ENCODE results near the gene BRPF1. TPM values are rescaled to one million over a fixed set of nuclear protein-coding genes. Genes with fewer than 3 reads are reported as not detected.
A peak's percentile ranks its signal among the peaks of the same experiment; 100 is the strongest.

The BRPF1 gene
- polyA plus RNA-seq, 1 donor = 17.6 TPM

DNA sequence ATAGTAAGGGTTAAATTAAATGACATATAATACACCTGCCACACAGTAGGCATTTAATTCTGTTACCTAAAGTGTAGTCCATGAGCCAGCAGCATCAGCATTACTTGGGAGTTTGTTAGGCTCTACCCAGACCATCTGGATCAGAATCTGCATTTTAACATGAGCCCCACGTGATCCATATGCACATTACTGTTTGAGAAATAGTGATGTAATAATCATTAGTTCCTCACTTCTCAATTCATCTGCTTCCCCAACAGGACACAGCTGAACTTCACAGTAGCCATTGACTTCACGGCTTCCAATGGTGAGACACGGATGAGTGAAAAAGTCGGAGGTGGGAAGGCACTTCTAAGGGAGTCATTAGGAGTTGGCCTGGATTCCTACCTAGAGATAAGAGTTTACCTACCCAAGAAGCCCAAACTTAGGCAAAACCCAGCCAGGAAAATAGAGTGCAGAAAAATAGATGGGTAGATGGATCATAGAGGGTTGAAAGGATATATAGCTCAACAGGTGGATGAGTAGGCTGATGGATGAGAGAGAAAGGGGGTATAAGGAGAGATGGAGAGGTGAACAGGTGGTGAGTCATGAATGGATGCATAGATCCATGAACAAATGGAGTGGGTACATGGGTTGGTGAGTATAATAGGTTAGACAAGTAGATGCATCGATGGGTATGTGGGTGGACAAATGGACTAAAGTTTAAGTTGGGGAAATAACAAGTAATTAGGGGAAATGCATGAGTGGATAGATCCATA is 14.6 kb upstream of the BRPF1 start:
- no peaks in the 10 kb centered on the region for H3K9me3 ChIP-seq (ENCODE audit: control insufficient read depth, low read depth, low read length)
- WGBS (ENCODE audit: insufficient coverage, low lambda C conversion rate) = 93% methylated on average over 2 of the region's 5 CpGs
- H3K36me3 ChIP-seq (ENCODE audit: control insufficient read depth, insufficient read depth, low read length) = no peaks in the 10 kb centered on the region
- H3K27ac ChIP-seq (ENCODE audit: low read length) = no peak overlapping the region
- H3K4me3 ChIP-seq (ENCODE audit: low read length) = no peak overlapping the region
- H3K4me1 ChIP-seq (ENCODE audit: control insufficient read depth, insufficient read depth, low read length) = peaks cover 9% of the 10 kb centered on the region
- no peak for DNase-seq
- peaks cover 2% of the 10 kb centered on the region for H3K27me3 ChIP-seq (ENCODE audit: control insufficient read depth, insufficient read depth, low read length)

DNA sequence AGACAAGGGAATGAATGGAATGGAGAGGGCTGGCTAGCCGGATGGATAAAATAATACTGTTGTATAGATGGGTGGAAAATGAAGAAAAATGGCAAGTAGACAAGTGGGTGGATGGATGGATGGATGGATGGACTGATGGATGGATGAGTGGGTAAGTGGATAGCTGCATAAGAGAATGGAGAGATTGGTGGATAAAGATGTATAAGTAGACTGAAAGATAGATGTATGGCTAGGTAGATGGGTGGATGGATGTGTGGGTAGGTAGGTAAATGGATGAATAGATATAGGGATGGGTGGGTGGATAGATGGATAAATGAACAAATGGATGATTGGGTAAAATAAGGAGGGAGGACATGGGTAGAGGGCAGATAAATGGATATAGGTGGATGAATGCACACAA is 14.0 kb upstream of the BRPF1 start:
- DNase-seq = no peak
- Histone ChIP-seq H3K9me3 (ENCODE audit: control insufficient read depth, low read depth, low read length) (no peaks in the 10 kb centered on the region), H3K4me1 (ENCODE audit: control insufficient read depth, insufficient read depth, low read length) (peaks cover 9% of the 10 kb centered on the region), H3K36me3 (ENCODE audit: control insufficient read depth, insufficient read depth, low read length) (no peaks in the 10 kb centered on the region), H3K4me3 (ENCODE audit: low read length) (no peak overlapping the region), H3K27me3 (ENCODE audit: control insufficient read depth, insufficient read depth, low read length) (peaks cover 1% of the 10 kb centered on the region), H3K27ac (ENCODE audit: low read length) (no peak overlapping the region)
- WGBS (ENCODE audit: insufficient coverage, low lambda C conversion rate) = 92% methylated on average over 1 of the region's 1 CpG

DNA sequence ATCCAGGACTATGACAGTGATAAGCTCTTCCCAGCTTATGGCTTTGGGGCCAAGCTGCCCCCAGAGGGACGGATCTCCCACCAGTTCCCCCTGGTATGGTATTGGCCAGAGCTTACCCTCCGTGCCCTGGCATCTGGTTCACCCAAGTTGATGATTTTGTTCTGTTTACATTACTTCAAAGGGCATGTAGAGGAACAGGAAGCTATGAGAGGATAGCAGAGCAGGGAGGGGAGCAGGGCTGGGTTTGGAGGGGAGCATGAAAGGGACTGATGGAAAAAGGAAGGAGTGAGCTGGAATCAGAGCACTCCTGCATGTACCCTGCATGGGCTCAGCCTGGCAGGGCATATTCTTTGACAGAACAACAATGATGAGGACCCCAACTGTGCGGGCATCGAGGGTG is 13.4 kb upstream of the BRPF1 start:
- no peak overlapping the region for H3K4me3 ChIP-seq (ENCODE audit: low read length)
- peaks cover 9% of the 10 kb centered on the region for H3K4me1 ChIP-seq (ENCODE audit: control insufficient read depth, insufficient read depth, low read length)
- no peaks in the 10 kb centered on the region for H3K9me3 ChIP-seq (ENCODE audit: control insufficient read depth, low read depth, low read length)
- no CpG with 5 or more reads among the region's 4 CpGs for WGBS (ENCODE audit: insufficient coverage, low lambda C conversion rate)
- H3K27me3 ChIP-seq (ENCODE audit: control insufficient read depth, insufficient read depth, low read length) = no peaks in the 10 kb centered on the region
- no peak overlapping the region for H3K27ac ChIP-seq (ENCODE audit: low read length)
- H3K36me3 ChIP-seq (ENCODE audit: control insufficient read depth, insufficient read depth, low read length) = no peaks in the 10 kb centered on the region
- no peak for DNase-seq

DNA sequence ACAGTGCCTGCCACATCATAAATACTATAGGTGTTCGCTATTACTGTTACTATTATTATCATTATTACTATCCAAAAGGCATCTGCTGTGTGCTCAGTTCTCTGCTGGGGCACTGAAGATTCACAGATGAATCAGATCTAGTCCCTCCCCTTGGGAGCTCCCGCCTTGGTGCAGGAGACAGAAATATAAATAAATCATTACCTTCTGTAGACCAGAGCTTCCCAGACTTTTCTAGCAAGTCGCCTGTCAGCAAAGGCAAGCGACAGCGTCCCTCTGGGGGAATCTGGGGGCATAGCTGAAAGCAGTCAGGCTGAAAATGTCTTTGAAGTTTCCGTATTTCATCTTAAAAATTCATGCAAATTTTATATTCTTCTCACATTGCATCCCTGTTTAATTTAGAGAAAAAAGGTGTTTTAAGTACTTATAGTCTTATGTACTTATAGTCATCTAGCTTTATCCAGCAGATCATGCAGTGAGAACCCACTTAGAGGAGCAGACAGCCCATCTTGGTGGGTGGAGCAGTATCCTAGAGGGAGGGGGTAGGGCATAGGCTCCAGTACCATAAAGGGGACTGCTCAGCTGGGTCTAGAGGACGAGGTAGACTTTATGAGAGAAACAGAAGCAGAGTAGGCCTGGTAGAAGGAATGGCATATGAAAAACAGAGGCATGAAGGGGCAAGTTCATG is 10.4 kb upstream of the BRPF1 start:
- no peak overlapping the region for H3K27ac ChIP-seq (ENCODE audit: low read length)
- H3K36me3 ChIP-seq (ENCODE audit: control insufficient read depth, insufficient read depth, low read length) = no peaks in the 10 kb centered on the region
- peaks cover 3% of the 10 kb centered on the region for H3K27me3 ChIP-seq (ENCODE audit: control insufficient read depth, insufficient read depth, low read length)
- H3K4me3 ChIP-seq (ENCODE audit: low read length) = no peak overlapping the region
- H3K9me3 ChIP-seq (ENCODE audit: control insufficient read depth, low read depth, low read length) = peaks cover 2% of the 10 kb centered on the region
- no peak for DNase-seq
- peaks cover 1% of the 10 kb centered on the region for H3K4me1 ChIP-seq (ENCODE audit: control insufficient read depth, insufficient read depth, low read length)
- 47% methylated on average over 3 of the region's 7 CpGs for WGBS (ENCODE audit: insufficient coverage, low lambda C conversion rate)

DNA sequence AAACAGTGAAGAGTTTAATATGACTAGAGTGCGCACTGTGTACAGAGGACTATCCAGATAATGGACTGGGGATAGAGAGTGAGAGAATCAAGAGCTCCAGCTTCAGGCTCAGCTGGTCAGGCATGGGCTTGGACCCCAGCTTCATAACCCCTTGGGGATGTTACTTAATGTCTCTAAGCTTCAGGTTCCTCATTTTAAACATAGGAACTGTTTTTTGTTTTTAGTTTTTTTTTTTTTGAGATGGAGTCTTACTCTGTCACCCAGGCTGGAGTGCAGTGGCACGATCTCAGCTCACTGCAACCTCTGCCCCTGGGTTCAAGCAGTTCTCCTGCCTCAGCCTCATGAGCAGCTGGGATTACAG is 9.9 kb upstream of the BRPF1 start:
- Histone ChIP-seq H3K27me3 (ENCODE audit: control insufficient read depth, insufficient read depth, low read length) (peaks cover 3% of the 10 kb centered on the region), H3K9me3 (ENCODE audit: control insufficient read depth, low read depth, low read length) (peaks cover 2% of the 10 kb centered on the region), H3K36me3 (ENCODE audit: control insufficient read depth, insufficient read depth, low read length) (no peaks in the 10 kb centered on the region), H3K27ac (ENCODE audit: low read length) (no peak overlapping the region), H3K4me3 (ENCODE audit: low read length) (no peak overlapping the region), H3K4me1 (ENCODE audit: control insufficient read depth, insufficient read depth, low read length) (no peaks in the 10 kb centered on the region)
- 100% methylated on average over 1 of the region's 2 CpGs for WGBS (ENCODE audit: insufficient coverage, low lambda C conversion rate)
- DNase-seq = no peak

DNA sequence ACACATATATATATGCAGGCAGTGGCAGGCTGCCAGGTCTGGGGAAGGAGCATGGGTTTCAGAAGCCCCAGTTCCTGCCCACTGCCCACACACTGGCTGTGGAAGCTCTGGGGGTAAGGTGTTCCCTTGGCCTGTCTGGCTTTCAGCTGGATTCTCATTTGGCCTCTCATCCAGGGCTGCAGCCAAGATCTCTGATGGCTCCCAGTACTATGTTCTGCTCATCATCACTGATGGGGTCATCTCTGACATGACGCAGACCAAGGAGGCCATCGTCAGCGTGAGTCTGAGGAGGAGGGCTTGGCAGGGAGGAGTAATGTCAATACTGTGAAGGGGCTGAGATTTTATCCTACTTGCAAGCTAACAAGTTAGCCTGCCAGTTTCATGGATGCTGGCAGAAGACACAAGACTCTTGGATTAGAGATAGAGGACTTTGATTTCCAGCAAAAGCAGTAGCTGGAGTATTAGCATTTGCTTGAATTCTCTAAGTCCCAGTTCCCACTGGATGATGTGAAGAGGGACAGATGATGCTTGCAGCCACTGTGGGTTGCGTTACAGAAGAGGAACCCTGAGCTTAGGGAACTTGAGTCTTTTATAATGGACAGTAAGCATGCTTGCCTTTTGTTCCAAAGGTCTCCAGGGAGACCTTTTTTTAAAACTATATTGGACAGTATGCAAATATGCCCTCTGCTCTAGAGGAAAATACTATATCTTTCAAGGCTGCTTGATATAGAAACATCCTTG is 5.6 kb upstream of the BRPF1 start:
- Histone ChIP-seq H3K4me3 (ENCODE audit: low read length) (no peak overlapping the region), H3K4me1 (ENCODE audit: control insufficient read depth, insufficient read depth, low read length) (peaks cover 3% of the 10 kb centered on the region), H3K36me3 (ENCODE audit: control insufficient read depth, insufficient read depth, low read length) (no peaks in the 10 kb centered on the region), H3K27me3 (ENCODE audit: control insufficient read depth, insufficient read depth, low read length) (peaks cover 3% of the 10 kb centered on the region), H3K9me3 (ENCODE audit: control insufficient read depth, low read depth, low read length) (peaks cover 2% of the 10 kb centered on the region), H3K27ac (ENCODE audit: low read length) (no peak overlapping the region)
- no peak for DNase-seq
- no CpG with 5 or more reads among the region's 4 CpGs for WGBS (ENCODE audit: insufficient coverage, low lambda C conversion rate)

DNA sequence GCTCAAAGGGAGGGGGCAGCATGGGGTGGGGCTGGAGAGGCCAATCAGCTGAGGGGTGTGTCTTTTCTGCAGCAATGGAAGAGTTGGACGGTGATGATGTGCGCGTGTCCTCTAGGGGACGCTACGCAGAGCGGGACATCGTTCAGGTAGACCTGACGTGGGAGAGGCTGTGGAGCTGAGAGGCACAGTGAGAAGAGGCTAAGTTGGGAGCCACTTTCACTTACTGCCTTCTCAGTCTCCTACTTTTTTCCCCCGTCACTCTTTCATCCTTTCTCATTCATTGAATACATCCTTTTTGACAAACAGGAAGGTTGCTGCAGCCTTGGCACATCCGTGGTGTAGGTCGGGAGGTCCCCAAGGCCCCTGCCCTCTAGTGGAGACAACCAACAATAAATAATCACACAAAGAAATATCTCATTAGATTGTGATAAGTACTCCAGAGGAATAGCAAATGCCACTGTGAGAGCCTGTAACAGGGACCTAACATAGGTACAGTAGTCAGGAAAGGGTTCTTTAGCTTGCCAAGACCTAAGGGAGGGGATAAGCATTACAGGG is 4.4 kb upstream of the BRPF1 start:
- no peak overlapping the region for H3K4me3 ChIP-seq (ENCODE audit: low read length)
- no peak for DNase-seq
- WGBS (ENCODE audit: insufficient coverage, low lambda C conversion rate) = 14% methylated on average over 1 of the region's 11 CpGs
- peaks cover 3% of the 10 kb centered on the region for H3K4me1 ChIP-seq (ENCODE audit: control insufficient read depth, insufficient read depth, low read length)
- no peak overlapping the region for H3K27ac ChIP-seq (ENCODE audit: low read length)
- no peaks in the 10 kb centered on the region for H3K36me3 ChIP-seq (ENCODE audit: control insufficient read depth, insufficient read depth, low read length)
- H3K27me3 ChIP-seq (ENCODE audit: control insufficient read depth, insufficient read depth, low read length) = peaks cover 3% of the 10 kb centered on the region
- peaks cover 2% of the 10 kb centered on the region for H3K9me3 ChIP-seq (ENCODE audit: control insufficient read depth, low read depth, low read length)

DNA sequence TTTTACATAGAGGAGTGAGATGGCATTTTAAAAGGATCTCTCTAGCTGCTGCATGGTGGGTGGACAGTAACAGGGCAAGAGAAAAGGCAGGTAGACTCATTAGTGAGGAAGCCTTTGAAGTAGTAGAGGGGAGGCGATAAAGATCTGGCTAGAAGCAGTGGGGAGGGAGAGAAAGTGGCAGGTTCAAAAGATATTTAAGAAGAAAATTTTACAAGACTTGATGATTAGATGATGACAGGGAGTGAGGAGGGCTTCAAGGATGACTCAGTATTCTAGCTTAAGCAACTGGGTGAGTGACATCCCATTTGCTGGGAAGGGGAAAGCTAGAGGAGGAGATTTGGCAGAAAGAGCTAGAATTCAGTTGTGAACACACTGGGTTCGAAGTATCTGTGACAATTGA is 3.8 kb upstream of the BRPF1 start:
- Histone ChIP-seq H3K4me3 (ENCODE audit: low read length) (no peak overlapping the region), H3K4me1 (ENCODE audit: control insufficient read depth, insufficient read depth, low read length) (peaks cover 7% of the 10 kb centered on the region), H3K27ac (ENCODE audit: low read length) (no peak overlapping the region), H3K27me3 (ENCODE audit: control insufficient read depth, insufficient read depth, low read length) (peaks cover 3% of the 10 kb centered on the region), H3K36me3 (ENCODE audit: control insufficient read depth, insufficient read depth, low read length) (no peaks in the 10 kb centered on the region), H3K9me3 (ENCODE audit: control insufficient read depth, low read depth, low read length) (peaks cover 2% of the 10 kb centered on the region)
- 92% methylated on average over 2 of the region's 2 CpGs for WGBS (ENCODE audit: insufficient coverage, low lambda C conversion rate)
- no peak for DNase-seq

DNA sequence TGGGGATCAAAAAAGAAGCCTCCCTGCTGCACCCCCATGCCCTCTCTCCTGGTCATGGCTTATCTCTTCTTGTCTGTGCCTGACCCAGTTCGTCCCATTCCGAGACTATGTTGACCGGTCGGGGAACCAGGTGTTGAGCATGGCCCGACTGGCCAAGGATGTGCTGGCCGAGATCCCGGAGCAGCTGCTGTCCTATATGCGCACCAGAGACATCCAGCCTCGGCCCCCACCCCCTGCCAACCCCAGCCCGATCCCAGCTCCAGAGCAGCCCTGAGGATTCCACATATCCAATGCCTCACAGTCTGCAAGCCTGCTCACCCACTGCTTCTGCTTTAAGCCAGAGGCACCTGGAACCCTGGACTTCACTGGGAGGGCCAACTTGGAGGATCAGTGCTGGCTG is 2.1 kb upstream of the BRPF1 start:
- Histone ChIP-seq H3K36me3 (ENCODE audit: control insufficient read depth, insufficient read depth, low read length) (peaks cover 5% of the 10 kb centered on the region), H3K27me3 (ENCODE audit: control insufficient read depth, insufficient read depth, low read length) (peaks cover 3% of the 10 kb centered on the region), H3K4me3 (ENCODE audit: low read length) (no peak overlapping the region), H3K27ac (ENCODE audit: low read length) (no peak overlapping the region), H3K4me1 (ENCODE audit: control insufficient read depth, insufficient read depth, low read length) (peaks cover 13% of the 10 kb centered on the region), H3K9me3 (ENCODE audit: control insufficient read depth, low read depth, low read length) (peaks cover 2% of the 10 kb centered on the region)
- no peak for DNase-seq
- no CpG with 5 or more reads among the region's 10 CpGs for WGBS (ENCODE audit: insufficient coverage, low lambda C conversion rate)

DNA sequence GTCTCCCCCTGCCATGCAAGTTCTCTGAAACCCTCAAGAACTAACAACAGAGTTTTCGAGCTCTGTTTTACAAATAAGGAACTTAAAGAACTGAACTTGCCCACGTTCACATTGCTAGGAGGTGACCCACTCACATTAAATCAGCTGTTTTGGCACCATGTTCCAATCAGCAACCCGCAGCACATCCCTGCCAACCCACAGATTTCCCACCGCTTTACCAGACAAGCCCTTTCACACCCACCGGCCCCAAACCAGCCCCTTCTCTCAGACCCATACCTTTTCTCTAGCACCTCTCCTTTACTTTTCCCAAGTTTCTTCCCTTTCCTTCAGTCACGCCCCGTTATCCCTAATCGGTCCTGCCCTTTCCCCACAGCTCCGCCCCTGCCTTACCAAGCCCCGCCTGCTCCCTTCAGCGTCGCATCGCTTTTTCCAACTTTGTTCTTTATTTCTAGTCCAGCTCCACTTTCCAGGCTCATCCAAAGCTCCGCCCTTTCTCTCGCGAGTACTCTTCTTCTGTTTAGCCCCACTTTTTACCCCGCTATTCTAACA is 804 bp upstream of the BRPF1 start:
- 5% methylated on average over 10 of the region's 17 CpGs for WGBS (ENCODE audit: insufficient coverage, low lambda C conversion rate)
- Histone ChIP-seq H3K27me3 (ENCODE audit: control insufficient read depth, insufficient read depth, low read length) (peaks cover 2% of the 10 kb centered on the region), H3K4me1 (ENCODE audit: control insufficient read depth, insufficient read depth, low read length) (peaks cover 13% of the 10 kb centered on the region), H3K9me3 (ENCODE audit: control insufficient read depth, low read depth, low read length) (peaks cover 2% of the 10 kb centered on the region), H3K27ac (ENCODE audit: low read length) (peak overlapping the region; percentile 78), H3K4me3 (ENCODE audit: low read length) (peak overlapping the region; percentile 91), H3K36me3 (ENCODE audit: control insufficient read depth, insufficient read depth, low read length) (peaks cover 16% of the 10 kb centered on the region)
- no peak for DNase-seq

All from large intestine (tissue), 3 donors.